HG02970 (cell line): ENCODE results near the gene CH25H.
"Not testable (repeated sequence)": the region's sequence is repeated elsewhere in the genome, so short reads cannot be mapped to it uniquely, and the experiment has no call there.

Experiments
- ATAC-seq: cut with Tn5 transposase; IDR thresholded peaks from one replicate; pipeline ENCODE4 v1.9.1; 2021; ENCODE audit warnings: mild to moderate bottlenecking, moderate library complexity, moderate number of reproducible peaks; ENCODE audit not compliant: unreplicated experiment, low FRiP score

Gene CH25H

GRCh38 chr10:89204621-89205185 is 2.4 kb downstream of the CH25H start:
- no peak for ATAC-seq

GRCh38 chr10:89203237-89203636 is 3.9 kb downstream of the CH25H start:
- ATAC-seq: no peak

- ATAC-seq: no peak
Measured at GRCh38 chr10:89202033-89202425, 5.1 kb downstream of the CH25H start.

GRCh38 chr10:89201345-89202032 is 5.6 kb downstream of the CH25H start:
- no peak for ATAC-seq

GRCh38 chr10:89197473-89197872 is 9.6 kb downstream of the CH25H start:
- no peak for ATAC-seq

GRCh38 chr10:89191301-89191700 is 15.8 kb downstream of the CH25H start:
- ATAC-seq: not testable (repeated sequence)

- no peak for ATAC-seq
Measured at GRCh38 chr10:89189211-89189734, 17.8 kb downstream of the CH25H start.

- no peak for ATAC-seq
Measured at GRCh38 chr10:89185658-89186057, 21.5 kb downstream of the CH25H start.

- no peak for ATAC-seq
Measured at GRCh38 chr10:89184638-89185037, 22.5 kb downstream of the CH25H start.

GRCh38 chr10:89183571-89183970 is 23.5 kb downstream of the CH25H start:
- ATAC-seq: no peak

GRCh38 chr10:89182894-89183293 is 24.2 kb downstream of the CH25H start:
- ATAC-seq: no peak

- no peak for ATAC-seq
Measured at GRCh38 chr10:89175816-89176215, 31.3 kb downstream of the CH25H start.

GRCh38 chr10:89173075-89173474 is 34.0 kb downstream of the CH25H start:
- ATAC-seq: no peak

GRCh38 chr10:89171996-89172395 is 35.1 kb downstream of the CH25H start:
- ATAC-seq: no peak

- no peak for ATAC-seq
Measured at GRCh38 chr10:89171263-89171872, 35.7 kb downstream of the CH25H start.

- not testable (repeated sequence) for ATAC-seq
Measured at GRCh38 chr10:89168354-89168900, 38.7 kb downstream of the CH25H start.

- ATAC-seq: no peak
Measured at GRCh38 chr10:89167915-89168314, 39.2 kb downstream of the CH25H start.

GRCh38 chr10:89165923-89166322 is 41.2 kb downstream of the CH25H start:
- ATAC-seq: no peak

GRCh38 chr10:89164920-89165319 is 42.2 kb downstream of the CH25H start:
- no peak for ATAC-seq

- ATAC-seq: no peak
Measured at GRCh38 chr10:89164080-89164479, 43.0 kb downstream of the CH25H start.

GRCh38 chr10:89163265-89163995 is 43.7 kb downstream of the CH25H start:
- peak; percentile 94 for ATAC-seq
